ENCODE measurements around the gene MALRD1.

DNA sequence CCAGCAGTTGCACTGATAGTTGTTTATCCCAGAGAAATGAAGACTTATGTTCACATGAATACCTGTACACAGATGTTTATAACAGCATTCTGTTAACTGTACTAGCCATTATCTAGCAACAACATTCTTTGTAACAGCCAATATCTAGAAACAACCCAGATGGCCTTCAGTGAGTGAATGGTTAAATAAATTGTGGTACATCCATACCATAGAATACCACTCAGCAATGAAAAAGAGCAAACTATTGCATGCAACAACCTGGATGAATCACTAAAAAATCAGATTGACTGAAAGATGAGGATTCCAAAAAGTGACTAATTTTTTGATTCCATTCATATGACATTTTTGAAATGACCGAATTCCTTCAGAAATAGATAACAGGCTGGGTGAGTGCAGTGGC lies 360.3 kb downstream of the MALRD1 start:
- TF ChIP-seq, protein P1, sequence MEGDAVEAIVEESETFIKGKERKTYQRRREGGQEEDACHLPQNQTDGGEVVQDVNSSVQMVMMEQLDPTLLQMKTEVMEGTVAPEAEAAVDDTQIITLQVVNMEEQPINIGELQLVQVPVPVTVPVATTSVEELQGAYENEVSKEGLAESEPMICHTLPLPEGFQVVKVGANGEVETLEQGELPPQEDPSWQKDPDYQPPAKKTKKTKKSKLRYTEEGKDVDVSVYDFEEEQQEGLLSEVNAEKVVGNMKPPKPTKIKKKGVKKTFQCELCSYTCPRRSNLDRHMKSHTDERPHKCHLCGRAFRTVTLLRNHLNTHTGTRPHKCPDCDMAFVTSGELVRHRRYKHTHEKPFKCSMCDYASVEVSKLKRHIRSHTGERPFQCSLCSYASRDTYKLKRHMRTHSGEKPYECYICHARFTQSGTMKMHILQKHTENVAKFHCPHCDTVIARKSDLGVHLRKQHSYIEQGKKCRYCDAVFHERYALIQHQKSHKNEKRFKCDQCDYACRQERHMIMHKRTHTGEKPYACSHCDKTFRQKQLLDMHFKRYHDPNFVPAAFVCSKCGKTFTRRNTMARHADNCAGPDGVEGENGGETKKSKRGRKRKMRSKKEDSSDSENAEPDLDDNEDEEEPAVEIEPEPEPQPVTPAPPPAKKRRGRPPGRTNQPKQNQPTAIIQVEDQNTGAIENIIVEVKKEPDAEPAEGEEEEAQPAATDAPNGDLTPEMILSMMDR (IDR thresholded peaks at IDR 0.05; ENCODE audit: poor library complexity) = no peak
- TF ChIP-seq EZH2 (IDR thresholded peaks at IDR 0.05; ENCODE audit: borderline replicate concordance) (no peak), EZH2phosphoT487 (IDR thresholded peaks at IDR 0.05; ENCODE audit: low read depth, severe bottlenecking, unreplicated experiment) (no peak)
